Kidney (tissue), 14 donors: ENCODE data around the gene EEF1A1. TPM values are rescaled to one million over a fixed set of nuclear protein-coding genes. Genes with fewer than 3 reads are reported as not detected.

Experiments
- DNase-seq, 5 donors: peaks; one replicate each; pipeline ENCODE4 v3.0.0-alpha.2; 2013 to 2020
- FAIRE-seq: peaks from 2 replicates; lab custom pipeline; 2012; peaks lifted over from hg19 to GRCh38; lab: Jason Lieb, UNC
- H3K27ac ChIP-seq, 2 donors: one replicate each; pipeline ENCODE4 v1.7.0; 2013; ENCODE audit warnings: low read depth in 2 of 2, low read length in 2 of 2, inconsistent platforms in 1 of 2
- H3K27me3 ChIP-seq: one replicate; pipeline ENCODE4 v1.7.1; 2013; ENCODE audit warnings: low read length, inconsistent platforms; ENCODE audit not compliant: control insufficient read depth, insufficient read depth
- H3K36me3 ChIP-seq, 3 donors: one replicate each; pipeline versions ENCODE4 v1.7.0 to v1.7.1; 2013; ENCODE audit warnings: low read length in 3 of 3, control low read depth in 1 of 3, inconsistent platforms in 1 of 3; ENCODE audit not compliant: insufficient read depth in 3 of 3, control insufficient read depth in 2 of 3
- H3K4me1 ChIP-seq, 3 donors: one replicate each; pipeline versions ENCODE4 v1.7.0 to v1.7.1; 2013; ENCODE audit warnings: low read length in 3 of 3, inconsistent platforms in 1 of 3, low read depth in 1 of 3; ENCODE audit not compliant: control insufficient read depth in 2 of 3, insufficient read depth in 2 of 3
- H3K4me3 ChIP-seq, 3 donors: one replicate each; pipeline versions ENCODE4 v1.7.0 to v1.8.1; 2013; ENCODE audit warnings: low read length in 3 of 3, control low read depth in 1 of 3, inconsistent platforms in 1 of 3
- H3K9ac ChIP-seq, 3 donors: one replicate each; pipeline versions ENCODE4 v1.7.0 to v1.7.1; 2013; ENCODE audit warnings: low read length in 3 of 3, control low read depth in 1 of 3, inconsistent platforms in 1 of 3
- H3K9me3 ChIP-seq, 3 donors: one replicate each; pipeline versions ENCODE4 v1.7.0 to v1.7.1; 2013; ENCODE audit warnings: low read length in 3 of 3, control low read depth in 1 of 3, inconsistent platforms in 1 of 3; ENCODE audit not compliant: control insufficient read depth in 2 of 3, insufficient read depth in 1 of 3
- CTCF ChIP-seq: IDR thresholded peaks from 3 replicates; pipeline ENCODE4 v1.5.1; 2012; ENCODE audit warnings: mild to moderate bottlenecking, moderate library complexity, borderline replicate concordance; ENCODE audit not compliant: insufficient read depth; ENCODE audit errors: extremely low read depth
- intact Hi-C: fragments of 100-400 bp; cut with DNase I; formaldehyde crosslinking; loops from one replicate; pipeline ENCODE4 v1.11.1; 2022
- polyA plus RNA-seq: library from polyadenylated mRNA; stranded (reverse); fragments of 350-450 nt; fragmentation: Illumina TruSeq; extraction: RNeasy Lipid Tissue Mini Kit (QIAGEN cat#74804); gene quantifications from one replicate; pipeline ENCODE4 v1.2.3, GENCODE V29; 2014; ENCODE audit warnings: low read depth, low replicate concordance; ENCODE audit not compliant: insufficient read depth
- total RNA-seq: library from RNA; stranded (reverse); fragmentation: NEBNext Ultra II Directional; extraction: Animal tissue kit (Norgen Biotek cat#: 25700); gene quantifications from one replicate; pipeline ENCODE4 v1.2.1, GENCODE V29; 2021
- donor health status: control.
- donor health status: control.
- donor health status: control.
- donor health status: control.
- donor health status: control.
- donor health status: DM: yes; HTN: yes; CAD: no.
- donor health status: Normal renal cell carcinoma (clear cell type).

EEF1A1 gene
- total and polyA plus RNA-seq, 2 donors from 2014 or later: 9,725 to 10,277 TPM

- no peak for DNase-seq
- Histone ChIP-seq H3K9ac (no peak overlapping the region), H3K9me3 (no peaks in the 10 kb centered on the region), H3K4me3 (no peak overlapping the region), H3K27me3 (no peaks in the 10 kb centered on the region), H3K4me1 (no peaks in the 10 kb centered on the region), H3K36me3 (peaks cover 3 to 17% (median 8%) of the 10 kb centered on the region in 3 donors), H3K27ac (no peak overlapping the region)
- intact Hi-C loops: no loop called here
- TF ChIP-seq CTCF: no peak
- no peak for FAIRE-seq
Observed at GRCh38 chr6:73503027-73503772, 17.6 kb downstream of the EEF1A1 start.

- H3K27ac ChIP-seq: no peak overlapping the region
- no peak for FAIRE-seq
- H3K9me3 ChIP-seq: no peaks in the 10 kb centered on the region
- no peaks in the 10 kb centered on the region for H3K4me1 ChIP-seq
- peaks cover 5 to 32% (median 15%) of the 10 kb centered on the region in 3 donors for H3K36me3 ChIP-seq
- no peak for DNase-seq
- intact Hi-C loops: no loop called here
- H3K4me3 ChIP-seq: no peak overlapping the region
- TF ChIP-seq CTCF: no peak
- H3K27me3 ChIP-seq: no peaks in the 10 kb centered on the region
- no peak overlapping the region for H3K9ac ChIP-seq
Observed at GRCh38 chr6:73497915-73498314, 22.9 kb downstream of the EEF1A1 start.

GRCh38 chr6:73491377-73491776 lies 29.5 kb downstream of the EEF1A1 start:
- no peak for TF ChIP-seq CTCF

More at GRCh38 chr6:73491377-73491776, 29.5 kb downstream of the EEF1A1 start:
- DNase-seq (no peak), FAIRE-seq (no peak)
- Histone ChIP-seq H3K4me1 (no peaks in the 10 kb centered on the region), H3K9ac (no peak overlapping the region), H3K4me3 (no peak overlapping the region), H3K36me3 (peaks cover 5 to 27% (median 19%) of the 10 kb centered on the region in 3 donors), H3K27me3 (no peaks in the 10 kb centered on the region), H3K27ac (no peak overlapping the region), H3K9me3 (no peaks in the 10 kb centered on the region)
- intact Hi-C loops: no loop called here
